ENCODE data around the gene ANKS1B.
"Not testable (repeated sequence)": the region's sequence is repeated elsewhere in the genome, so short reads cannot be mapped to it uniquely, and the experiment has no call there.

Gene ANKS1B

GRCh38 chr12:99984271-99985128, at the start of gene ANKS1B:
ANKS1B (minus strand) TSS chr12:99984936; CDS start chr12:99984237, 699 bp downstream.
- DNase-seq (ENCODE audit: low spot score), result no peak

- DNase-seq (ENCODE audit: low spot score), result no peak
These were observed 47.1 kb upstream of the ANKS1B start for GRCh38 chr12:100031836-100032235.

GRCh38 chr12:100027671-100028070, 42.9 kb upstream of the ANKS1B start:
- no peak for DNase-seq (ENCODE audit: low spot score)

- DNase-seq (ENCODE audit: low spot score), result no peak
These were observed 41.5 kb upstream of the ANKS1B start for GRCh38 chr12:100026241-100026640.

- DNase-seq (ENCODE audit: low spot score), result no peak
These were observed 40.3 kb upstream of the ANKS1B start for GRCh38 chr12:100024974-100025555.

- DNase-seq (ENCODE audit: low spot score), result no peak
These were observed 35.6 kb upstream of the ANKS1B start for GRCh38 chr12:100020370-100020769.

- DNase-seq (ENCODE audit: low spot score), result no peak
These were observed 32.3 kb upstream of the ANKS1B start for GRCh38 chr12:100017056-100017455.

- not testable (repeated sequence) for DNase-seq (ENCODE audit: low spot score)
These were observed 31.6 kb upstream of the ANKS1B start for GRCh38 chr12:100016304-100016703.

- not testable (repeated sequence) for DNase-seq (ENCODE audit: low spot score)
These were observed 21.1 kb upstream of the ANKS1B start for GRCh38 chr12:100005846-100006245.

- no peak for DNase-seq (ENCODE audit: low spot score)
These were observed 13.1 kb upstream of the ANKS1B start for GRCh38 chr12:99997806-99998205.

- DNase-seq (ENCODE audit: low spot score), result no peak
These were observed 11.4 kb upstream of the ANKS1B start for GRCh38 chr12:99996095-99996494.

GRCh38 chr12:99985631-99986030, 895 bp upstream of the ANKS1B start:
- no peak for DNase-seq (ENCODE audit: low spot score)

GRCh38 chr12:99985129-99985570, 414 bp upstream of the ANKS1B start:
- DNase-seq (ENCODE audit: low spot score), result no peak

GRCh38 chr12:99983456-99984258, 1.1 kb downstream of the ANKS1B start:
- DNase-seq (ENCODE audit: low spot score), result no peak

GRCh38 chr12:99981639-99982190, 3.0 kb downstream of the ANKS1B start:
- DNase-seq (ENCODE audit: low spot score), result no peak

- DNase-seq (ENCODE audit: low spot score), result no peak
These were observed 5.3 kb downstream of the ANKS1B start for GRCh38 chr12:99979471-99979870.

GRCh38 chr12:99978152-99978551, 6.6 kb downstream of the ANKS1B start:
- DNase-seq (ENCODE audit: low spot score), result no peak

- DNase-seq (ENCODE audit: low spot score), result no peak
These were observed 7.2 kb downstream of the ANKS1B start for GRCh38 chr12:99977550-99977949.

GRCh38 chr12:99976762-99977161, 8.0 kb downstream of the ANKS1B start:
- no peak for DNase-seq (ENCODE audit: low spot score)

- no peak for DNase-seq (ENCODE audit: low spot score)
These were observed 9.4 kb downstream of the ANKS1B start for GRCh38 chr12:99975321-99975720.

GRCh38 chr12:99974146-99974545, 10.6 kb downstream of the ANKS1B start:
- DNase-seq (ENCODE audit: low spot score), result no peak

- no peak for DNase-seq (ENCODE audit: low spot score)
These were observed 18.3 kb downstream of the ANKS1B start for GRCh38 chr12:99966429-99966828.
